GM19193 (cell line): ENCODE results near the gene PARP12.

ENCODE experiments used
- POLR2A ChIP-seq: IDR thresholded peaks from 4 replicates; pipeline ENCODE4 v1.6.1; 2011; ENCODE audit not compliant: insufficient read depth, insufficient read length; ENCODE audit errors: extremely low read depth

The PARP12 gene

DNA sequence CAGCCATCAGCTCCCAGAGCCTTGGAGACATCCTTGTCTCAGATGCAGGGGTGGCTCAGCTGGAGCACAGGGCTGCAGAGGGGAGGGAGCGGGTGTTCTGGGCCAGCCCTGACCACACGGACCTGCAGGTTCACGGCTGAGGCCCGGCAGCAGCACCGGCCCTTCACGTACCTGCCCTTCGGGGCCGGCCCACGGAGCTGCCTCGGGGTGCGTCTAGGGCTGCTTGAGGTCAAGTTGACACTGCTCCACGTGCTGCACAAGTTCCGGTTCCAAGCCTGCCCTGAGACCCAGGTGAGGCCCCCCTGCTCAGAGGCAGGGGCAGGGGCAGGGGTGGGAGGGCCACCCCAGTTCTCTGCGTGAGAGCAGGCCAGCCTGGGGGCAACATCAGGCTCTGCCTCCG, 45.2 kb downstream of the PARP12 start:
- TF ChIP-seq POLR2A, result no peak

DNA sequence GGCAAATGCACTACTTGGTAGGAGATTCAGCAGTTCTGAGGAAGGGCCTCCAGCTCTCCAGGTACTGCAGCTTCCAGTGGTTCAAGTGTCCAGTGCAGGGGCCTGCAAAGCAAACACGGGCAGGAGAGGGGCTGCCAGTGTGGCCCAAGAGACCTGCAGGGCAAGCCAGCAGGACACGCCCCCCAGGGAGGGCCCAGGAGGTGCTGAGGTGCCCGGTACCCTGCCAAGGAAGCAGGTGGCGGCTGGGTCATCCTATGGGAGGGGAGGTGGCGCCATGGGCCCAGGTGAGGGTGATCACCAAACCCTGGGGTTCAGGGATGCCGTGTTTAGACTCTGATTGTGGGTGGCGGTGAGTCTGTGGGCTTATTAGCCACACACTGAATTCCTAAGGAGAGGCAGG, 45.7 kb downstream of the PARP12 start:
- TF ChIP-seq POLR2A, result no peak

DNA sequence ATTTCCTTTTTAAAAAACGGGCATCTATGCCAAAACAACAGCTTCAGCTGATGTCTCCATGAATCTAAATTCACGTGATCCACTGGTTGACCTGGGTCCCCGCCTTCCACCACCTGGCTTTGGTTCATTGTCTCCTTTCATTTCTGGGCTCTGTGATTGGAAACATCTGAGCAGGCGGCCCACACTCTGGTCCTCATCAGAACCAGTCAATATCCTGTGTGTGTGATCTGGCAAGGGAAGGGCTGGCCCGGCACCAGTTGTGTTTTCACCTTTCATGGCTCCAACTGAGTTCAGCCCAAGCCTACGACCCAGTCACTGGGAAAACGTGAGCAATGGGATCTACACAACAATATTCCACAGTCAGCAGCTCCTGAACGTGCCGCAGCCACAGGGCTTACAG, 46.2 kb downstream of the PARP12 start:
- TF ChIP-seq POLR2A, result no peak

DNA sequence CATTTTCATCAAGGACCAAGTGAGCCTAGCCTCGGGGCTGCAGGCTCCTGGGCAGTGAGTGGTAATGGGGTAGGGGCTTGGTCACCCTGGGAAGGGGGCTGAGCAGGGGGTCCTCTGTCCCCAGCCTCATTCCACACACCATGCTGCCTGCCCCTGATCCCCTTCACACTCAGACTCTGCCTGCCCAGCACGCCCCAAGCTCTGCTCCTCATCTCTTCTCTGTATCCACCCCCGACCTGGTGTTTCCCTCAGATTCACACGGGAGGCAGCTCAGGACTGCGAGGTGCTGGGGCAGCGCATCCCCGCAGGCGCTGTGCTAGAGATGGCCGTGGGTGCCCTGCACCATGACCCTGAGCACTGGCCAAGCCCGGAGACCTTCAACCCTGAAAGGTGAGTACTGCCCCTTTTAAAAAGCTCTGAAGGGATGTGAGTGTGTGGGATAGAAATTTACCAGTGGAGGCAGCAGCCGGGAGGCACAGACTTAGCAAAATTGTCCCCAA, 47.2 kb downstream of the PARP12 start:
- TF ChIP-seq POLR2A, result no peak

DNA sequence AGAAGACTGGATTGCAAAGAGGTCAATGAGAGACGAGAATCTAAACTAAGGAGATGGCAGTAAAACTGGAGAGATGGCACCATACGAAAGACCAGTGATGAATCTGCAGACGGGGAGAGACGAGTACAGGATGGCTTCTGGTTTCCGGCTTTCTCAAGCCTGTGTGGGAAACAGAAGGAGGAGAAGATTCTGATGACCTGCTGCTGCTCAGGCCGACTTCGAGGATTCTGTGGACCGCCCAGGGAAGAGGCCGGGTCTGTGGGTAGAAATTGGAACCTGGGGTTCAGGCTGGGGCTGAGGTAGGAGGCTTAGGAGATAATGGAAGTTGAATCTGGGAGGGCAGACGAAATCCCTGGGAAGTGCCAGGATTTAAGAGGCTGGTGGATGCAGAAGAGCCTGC, 48.6 kb downstream of the PARP12 start:
- TF ChIP-seq POLR2A, result no peak

DNA sequence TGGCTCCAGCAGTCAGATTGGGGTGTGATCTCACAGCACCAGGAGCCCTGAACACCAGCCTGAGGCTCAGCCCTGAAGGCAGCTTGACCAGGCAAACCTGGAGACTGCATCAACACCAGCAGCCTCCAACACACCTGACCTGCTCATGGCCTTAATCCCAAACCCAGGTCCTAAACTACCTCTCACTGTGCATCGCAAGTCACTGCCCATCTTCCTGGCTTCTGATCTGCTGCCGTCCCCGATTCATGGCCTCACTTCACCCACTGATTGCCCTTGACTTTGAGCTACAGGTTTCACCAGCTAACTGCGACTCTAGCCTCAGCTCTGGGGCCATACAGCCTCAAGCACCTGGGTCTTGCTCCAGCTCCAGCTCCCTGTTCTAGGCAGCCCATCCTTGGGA, 49.1 kb downstream of the PARP12 start:
- no peak for TF ChIP-seq POLR2A

DNA sequence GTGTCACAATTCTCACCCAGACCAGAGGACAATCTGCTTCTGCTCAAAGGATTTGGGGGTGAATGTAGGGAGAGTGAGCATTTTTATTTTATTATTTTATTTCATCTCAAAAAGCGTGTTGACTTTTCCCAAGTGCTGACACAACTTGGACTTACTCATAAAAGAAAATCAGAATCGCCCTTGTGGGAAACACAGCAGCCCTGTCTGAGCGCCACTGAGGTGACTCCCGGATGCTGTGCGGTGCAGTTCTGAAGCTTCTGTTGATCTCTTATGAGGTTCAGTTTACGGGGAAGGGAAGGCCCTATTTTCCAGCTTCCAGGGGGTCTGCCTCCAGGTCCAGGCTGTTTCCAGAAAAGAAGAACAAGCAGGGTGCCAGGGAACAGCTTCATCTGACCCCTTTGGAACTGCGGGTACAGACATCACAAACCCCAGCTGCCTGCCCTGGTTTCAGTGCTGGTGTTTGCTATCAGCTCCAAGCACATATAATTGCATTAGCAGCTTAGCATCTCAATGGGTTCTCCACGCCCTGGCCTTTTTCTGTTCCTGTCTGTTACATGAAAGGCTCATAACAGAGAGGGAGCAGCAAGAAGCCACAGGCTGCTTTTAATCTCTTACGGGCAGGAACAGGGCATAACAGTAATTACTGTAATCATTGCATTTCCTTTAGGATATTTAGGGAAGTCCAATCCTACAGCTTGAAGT, 52.4 kb downstream of the PARP12 start:
- no peak for TF ChIP-seq POLR2A

DNA sequence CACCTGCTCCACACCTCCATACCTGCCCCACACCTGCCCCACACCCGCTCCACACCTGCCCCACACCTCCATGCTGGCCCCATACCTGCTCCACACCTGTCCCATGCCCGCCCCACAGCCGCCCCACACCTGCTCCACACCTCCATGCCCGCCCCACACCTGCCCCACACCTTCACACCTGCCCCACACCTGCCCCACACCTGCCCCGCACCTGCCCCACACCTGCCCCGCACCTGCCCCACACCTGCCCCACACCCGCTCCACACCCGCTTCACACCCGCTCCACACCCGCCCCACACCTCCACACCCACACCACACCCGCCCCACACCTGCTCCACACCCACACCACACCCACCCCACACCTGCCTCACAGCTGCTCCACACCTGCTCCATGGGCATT, 53.0 kb downstream of the PARP12 start:
- no peak for TF ChIP-seq POLR2A

DNA sequence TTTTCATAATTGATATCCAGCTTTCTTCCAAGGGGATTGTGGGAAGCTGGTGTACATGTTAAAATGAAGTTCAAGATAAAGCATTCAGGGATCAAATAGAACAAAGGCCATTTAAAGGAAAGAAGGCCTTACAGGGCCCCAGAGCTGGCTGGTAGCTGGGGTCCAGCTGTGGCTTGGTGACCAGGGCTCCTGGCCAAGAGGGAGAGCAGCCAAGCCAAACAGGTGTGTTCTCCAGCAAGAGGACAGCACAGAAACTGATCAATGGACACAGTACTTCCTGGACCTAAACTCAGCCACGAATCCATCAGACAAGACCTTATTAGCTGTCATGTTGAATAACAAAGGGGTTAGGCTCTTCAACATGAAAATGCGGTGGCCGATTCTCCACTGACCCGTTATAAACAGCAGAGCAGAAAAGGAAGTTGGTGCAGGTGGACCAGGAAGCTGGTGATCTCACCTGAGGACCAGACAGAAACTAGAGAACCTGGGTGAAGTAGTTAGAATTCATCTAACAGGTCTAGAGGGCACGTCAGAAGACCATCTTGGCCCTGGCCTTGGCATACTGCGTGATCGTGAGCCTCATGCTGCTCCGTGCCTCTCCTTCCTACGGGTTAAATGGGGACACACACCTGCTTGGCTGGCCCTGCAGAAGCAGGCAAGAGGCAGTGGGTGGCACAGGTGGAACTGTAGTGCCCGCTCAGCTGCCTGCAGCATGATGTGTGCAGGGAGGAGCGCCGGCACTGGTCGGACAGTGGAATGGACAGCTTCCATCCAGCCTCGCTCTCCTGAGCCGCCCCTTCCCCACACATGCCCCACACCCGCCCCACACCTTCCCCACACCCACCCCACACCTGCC, 53.8 kb downstream of the PARP12 start:
- no peak for TF ChIP-seq POLR2A

DNA sequence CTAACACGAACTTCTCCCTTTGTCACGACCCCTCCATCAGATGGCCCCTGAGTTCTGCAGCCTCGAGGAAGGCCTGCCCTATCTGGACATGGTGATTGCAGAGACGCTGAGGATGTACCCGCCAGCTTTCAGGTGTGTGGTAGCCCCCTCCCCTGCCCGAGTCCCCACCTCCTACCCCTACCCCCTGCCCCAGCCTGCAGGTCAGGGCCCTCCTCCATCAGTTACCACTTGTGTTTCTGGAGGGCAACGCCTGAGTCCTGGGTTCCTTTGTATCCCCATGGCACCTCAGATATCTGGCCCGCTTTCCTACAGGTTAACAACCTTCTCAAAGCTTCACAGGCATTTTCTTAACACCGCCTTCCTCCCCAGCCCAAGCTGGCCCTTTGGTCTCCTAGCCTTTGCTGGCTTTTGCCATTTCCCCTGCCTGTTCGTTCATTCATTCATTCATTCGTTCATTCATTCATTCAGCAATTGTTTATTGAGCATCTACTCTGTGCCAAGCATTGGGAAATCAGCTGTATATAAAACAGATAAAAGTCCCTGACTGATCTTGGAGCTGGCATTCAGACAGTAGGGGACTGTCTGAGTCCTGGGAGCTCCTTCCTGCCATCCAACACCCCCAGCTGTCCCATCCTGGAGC, 55.6 kb downstream of the PARP12 start:
- TF ChIP-seq POLR2A, result no peak

DNA sequence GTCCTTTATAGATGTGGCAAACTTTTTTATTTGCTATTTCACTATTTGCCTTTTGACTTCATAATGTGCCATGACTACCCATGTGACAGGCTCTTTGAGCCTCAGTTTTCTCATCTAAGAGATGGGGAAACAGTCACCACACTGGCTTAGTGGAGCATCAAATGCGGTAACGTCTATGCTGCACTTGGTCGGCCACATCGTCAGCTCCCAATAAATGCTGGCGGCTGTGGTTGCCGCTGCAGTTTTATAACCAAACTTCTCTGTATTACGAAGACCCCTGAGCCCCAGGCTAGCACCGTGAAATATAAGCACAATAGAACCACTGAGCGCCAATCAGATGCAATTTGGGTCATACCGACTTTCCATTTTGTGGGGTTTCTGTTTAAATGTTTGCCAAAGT, 56.2 kb downstream of the PARP12 start:
- TF ChIP-seq POLR2A, result no peak

DNA sequence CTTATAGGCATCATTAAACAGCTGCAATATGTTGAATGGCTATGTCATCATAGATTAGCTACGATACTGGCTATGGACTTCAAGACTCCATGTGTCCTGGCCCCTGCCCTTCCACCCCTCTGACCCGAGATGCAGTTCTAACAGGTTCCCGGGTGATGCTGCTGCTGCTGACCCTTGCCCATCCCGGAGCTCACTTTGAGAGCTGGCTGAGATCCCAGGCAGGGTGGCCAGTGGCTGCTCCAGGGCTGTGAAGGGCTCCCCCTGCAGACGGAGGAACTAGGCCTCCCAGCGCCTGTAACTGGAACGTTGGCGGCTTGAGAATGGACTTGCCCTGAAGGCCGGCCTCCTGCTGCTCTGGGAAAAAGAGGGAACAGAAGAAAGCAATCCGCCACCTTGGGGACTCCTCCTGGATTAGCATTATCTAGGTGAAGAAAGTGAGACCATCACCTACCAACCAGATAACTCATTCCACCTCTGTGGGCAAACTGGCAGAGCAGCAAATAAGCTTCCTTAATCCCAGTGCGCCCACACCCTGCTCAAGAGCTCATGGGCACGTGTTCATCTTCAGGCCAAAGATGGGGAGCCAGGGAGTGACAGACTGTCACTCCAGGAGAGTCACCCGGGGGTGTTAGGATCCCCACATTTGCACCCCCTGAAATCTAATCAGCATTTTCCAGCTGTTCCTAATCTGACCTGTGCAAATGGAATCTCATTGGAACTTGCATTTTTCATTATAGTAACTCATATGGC, 56.8 kb downstream of the PARP12 start:
- no peak for TF ChIP-seq POLR2A

DNA sequence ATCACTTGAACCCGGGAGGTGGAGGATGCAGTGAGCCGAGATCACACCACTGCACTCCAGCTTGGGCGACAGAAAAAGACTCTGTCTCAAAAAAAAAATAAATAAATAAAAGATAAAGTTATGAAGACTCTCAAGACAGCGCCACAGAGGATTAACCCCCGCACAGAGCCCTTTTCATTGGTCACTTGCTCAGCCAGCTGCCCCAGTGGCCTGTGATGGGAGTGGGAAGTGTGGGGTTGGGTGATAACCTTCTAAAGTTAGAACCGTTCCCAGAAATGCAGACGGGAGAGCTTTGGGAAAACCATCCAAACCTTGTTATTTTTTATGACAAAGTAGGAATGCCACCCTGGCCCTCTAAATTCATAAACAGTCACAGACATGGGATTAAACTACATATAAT, 57.4 kb downstream of the PARP12 start:
- TF ChIP-seq POLR2A, result no peak

DNA sequence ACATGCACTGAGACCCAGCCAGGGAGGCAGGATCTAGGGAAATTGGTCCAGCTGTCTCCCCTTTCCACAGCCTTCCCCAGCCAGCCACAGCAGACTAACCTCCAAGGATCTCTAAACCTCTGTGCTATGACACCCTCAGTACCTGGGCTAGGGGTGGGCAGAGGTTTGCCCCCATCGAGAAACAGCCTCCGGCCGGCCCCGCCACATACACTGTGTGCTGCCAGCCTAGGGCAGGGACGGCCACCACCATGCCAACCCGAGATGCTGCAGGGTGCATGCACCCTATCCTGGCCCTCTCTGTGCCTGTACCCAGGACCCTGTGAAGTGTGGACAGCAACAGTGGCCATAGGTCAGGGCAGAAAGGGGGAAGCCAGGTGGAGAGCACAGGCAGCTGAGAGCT, 58.1 kb downstream of the PARP12 start:
- no peak for TF ChIP-seq POLR2A

DNA sequence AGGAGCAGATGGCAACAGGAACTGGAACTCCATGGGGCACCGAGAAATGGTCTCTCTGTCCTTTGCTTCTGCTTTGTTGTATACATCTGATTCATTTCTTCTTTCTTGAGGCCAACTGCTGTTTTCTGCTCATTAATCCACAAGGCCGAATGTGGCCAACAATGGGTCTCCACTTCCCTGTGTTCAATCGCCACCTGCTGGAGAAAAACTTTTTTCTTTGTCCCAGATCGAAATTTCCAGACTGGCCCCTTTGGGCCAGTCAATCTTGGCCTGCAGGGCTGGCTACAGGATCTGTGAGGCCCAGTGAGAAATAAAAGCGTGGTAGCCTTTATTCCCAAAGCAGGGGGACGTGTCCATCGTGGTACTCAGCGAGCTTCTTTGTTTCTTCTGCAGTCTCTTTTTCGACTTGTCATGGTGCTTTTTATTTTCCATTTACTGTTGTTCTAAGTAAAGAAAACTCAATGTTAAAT, 58.8 kb downstream of the PARP12 start:
- no peak for TF ChIP-seq POLR2A
